ENCODE measurements around the gene FAM184A. TPM values are rescaled to one million over a fixed set of nuclear protein-coding genes. Genes with fewer than 3 reads are reported as not detected.

The FAM184A gene
- total RNA-seq, 1 experiment from 2014 or later, result 8.7 TPM

DNA sequence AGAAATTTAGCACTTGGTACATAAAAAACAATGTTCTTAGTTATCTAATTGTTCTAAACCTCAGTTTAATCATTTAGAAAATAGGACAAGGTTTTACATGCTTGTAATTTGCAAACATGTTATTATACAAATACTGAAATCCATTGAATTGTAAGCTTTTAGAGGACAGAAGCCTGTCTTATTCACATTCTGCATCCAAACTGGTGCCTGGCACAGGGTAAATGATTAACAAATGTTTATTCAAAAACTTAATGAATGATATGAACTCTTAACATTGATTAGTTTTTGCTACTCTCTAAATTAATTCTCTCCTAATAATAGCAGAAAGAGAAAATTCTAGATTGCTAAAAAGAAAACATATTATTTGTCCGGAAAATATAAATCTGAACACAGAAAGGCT, 85.1 kb downstream of the FAM184A start:
- H3K9me3 ChIP-seq (ENCODE audit: control insufficient read depth, insufficient read depth, low read depth, low read length), result no peaks in the 10 kb centered on the region
- H3K36me3 ChIP-seq (ENCODE audit: control insufficient read depth, insufficient read depth, low read length), result no peaks in the 10 kb centered on the region
- H3K4me3 ChIP-seq (ENCODE audit: low read depth in 2 of 2, low read length in 2 of 2), result no peak overlapping the region
- intact Hi-C loops (cut with micrococcal nuclease; ENCODE audit: unreplicated experiment), result no loop called here
- H3K27ac ChIP-seq (ENCODE audit: low read length), result no peak overlapping the region
- BruUV-seq (replicated peaks), result no TSS peak
- CTCF ChIA-PET, result no interaction called here
- in situ Hi-C loops (cut with HindIII; ENCODE audit: low pct_unique_long_range_greater_than_20kb, low sequenced_read_pairs), result no loop called here
- TF ChIP-seq, protein P1, sequence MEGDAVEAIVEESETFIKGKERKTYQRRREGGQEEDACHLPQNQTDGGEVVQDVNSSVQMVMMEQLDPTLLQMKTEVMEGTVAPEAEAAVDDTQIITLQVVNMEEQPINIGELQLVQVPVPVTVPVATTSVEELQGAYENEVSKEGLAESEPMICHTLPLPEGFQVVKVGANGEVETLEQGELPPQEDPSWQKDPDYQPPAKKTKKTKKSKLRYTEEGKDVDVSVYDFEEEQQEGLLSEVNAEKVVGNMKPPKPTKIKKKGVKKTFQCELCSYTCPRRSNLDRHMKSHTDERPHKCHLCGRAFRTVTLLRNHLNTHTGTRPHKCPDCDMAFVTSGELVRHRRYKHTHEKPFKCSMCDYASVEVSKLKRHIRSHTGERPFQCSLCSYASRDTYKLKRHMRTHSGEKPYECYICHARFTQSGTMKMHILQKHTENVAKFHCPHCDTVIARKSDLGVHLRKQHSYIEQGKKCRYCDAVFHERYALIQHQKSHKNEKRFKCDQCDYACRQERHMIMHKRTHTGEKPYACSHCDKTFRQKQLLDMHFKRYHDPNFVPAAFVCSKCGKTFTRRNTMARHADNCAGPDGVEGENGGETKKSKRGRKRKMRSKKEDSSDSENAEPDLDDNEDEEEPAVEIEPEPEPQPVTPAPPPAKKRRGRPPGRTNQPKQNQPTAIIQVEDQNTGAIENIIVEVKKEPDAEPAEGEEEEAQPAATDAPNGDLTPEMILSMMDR (IDR thresholded peaks at IDR 0.05), result no peak
- TF ChIP-seq TCF7L2 (IDR thresholded peaks at IDR 0.05; ENCODE audit: low read depth, low read length) (no peak), SIN3A (IDR thresholded peaks at IDR 0.05; ENCODE audit: borderline replicate concordance, insufficient read depth, low read depth, low read length) (no peak), POLR2AphosphoS5 (IDR thresholded peaks at IDR 0.05; ENCODE audit: low read depth, low read length) (no peak)
- TF ChIP-seq, protein P2, sequence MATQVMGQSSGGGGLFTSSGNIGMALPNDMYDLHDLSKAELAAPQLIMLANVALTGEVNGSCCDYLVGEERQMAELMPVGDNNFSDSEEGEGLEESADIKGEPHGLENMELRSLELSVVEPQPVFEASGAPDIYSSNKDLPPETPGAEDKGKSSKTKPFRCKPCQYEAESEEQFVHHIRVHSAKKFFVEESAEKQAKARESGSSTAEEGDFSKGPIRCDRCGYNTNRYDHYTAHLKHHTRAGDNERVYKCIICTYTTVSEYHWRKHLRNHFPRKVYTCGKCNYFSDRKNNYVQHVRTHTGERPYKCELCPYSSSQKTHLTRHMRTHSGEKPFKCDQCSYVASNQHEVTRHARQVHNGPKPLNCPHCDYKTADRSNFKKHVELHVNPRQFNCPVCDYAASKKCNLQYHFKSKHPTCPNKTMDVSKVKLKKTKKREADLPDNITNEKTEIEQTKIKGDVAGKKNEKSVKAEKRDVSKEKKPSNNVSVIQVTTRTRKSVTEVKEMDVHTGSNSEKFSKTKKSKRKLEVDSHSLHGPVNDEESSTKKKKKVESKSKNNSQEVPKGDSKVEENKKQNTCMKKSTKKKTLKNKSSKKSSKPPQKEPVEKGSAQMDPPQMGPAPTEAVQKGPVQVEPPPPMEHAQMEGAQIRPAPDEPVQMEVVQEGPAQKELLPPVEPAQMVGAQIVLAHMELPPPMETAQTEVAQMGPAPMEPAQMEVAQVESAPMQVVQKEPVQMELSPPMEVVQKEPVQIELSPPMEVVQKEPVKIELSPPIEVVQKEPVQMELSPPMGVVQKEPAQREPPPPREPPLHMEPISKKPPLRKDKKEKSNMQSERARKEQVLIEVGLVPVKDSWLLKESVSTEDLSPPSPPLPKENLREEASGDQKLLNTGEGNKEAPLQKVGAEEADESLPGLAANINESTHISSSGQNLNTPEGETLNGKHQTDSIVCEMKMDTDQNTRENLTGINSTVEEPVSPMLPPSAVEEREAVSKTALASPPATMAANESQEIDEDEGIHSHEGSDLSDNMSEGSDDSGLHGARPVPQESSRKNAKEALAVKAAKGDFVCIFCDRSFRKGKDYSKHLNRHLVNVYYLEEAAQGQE (IDR thresholded peaks at IDR 0.05; ENCODE audit: insufficient read depth in 1 of 2, low read depth in 2 of 2, low read length in 1 of 2), result no peak
- POLR2A ChIA-PET, result no interaction called here
- H3K4me1 ChIP-seq (ENCODE audit: control insufficient read depth, insufficient read depth, low read length), result no peaks in the 10 kb centered on the region
- H3K27me3 ChIP-seq (ENCODE audit: control insufficient read depth, insufficient read depth, low read length), result no peaks in the 10 kb centered on the region
- ATAC-seq (no peak), DNase-seq (ENCODE audit: low read depth, low spot score) (no peak)

DNA sequence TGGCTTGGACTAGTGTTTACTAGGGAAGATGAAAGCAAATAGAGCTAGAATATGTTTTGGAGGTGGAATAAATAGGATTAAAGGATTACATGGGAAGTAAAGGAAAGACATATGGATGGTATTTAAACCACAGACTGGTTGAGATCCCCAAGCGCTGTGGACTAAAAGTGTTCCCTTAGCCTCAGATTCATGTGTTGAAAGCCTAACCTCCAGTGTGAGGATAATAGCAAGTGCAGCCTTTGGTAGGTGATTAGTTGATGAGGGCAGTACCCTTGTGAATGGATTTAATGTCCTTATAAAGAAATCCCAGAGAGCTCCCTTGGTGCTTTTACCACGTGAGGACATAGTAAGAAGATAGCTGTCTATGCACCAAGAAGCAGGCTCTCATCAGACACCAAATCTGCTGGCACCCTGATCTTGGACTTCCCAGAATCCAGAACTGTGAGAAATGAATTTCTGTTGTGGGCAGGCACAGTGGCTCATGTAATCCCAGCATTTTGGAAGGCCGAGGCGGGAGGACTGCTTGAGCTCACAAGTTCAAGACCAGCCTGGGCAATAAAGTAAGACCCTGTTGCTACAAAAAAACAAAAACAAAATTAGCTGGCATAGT, 86.2 kb downstream of the FAM184A start:
- CTCF ChIA-PET, result no interaction called here
- intact Hi-C loops (cut with micrococcal nuclease; ENCODE audit: unreplicated experiment), result no loop called here
- no TSS peak for BruUV-seq (replicated peaks)

More for the DNA sequence above, 86.2 kb downstream of the FAM184A start:
- H3K36me3 ChIP-seq (ENCODE audit: control insufficient read depth, insufficient read depth, low read length), result no peaks in the 10 kb centered on the region
- DNase-seq (ENCODE audit: low read depth, low spot score) (no peak), ATAC-seq (no peak)
- POLR2A ChIA-PET, result no interaction called here
- in situ Hi-C loops (cut with HindIII; ENCODE audit: low pct_unique_long_range_greater_than_20kb, low sequenced_read_pairs), result no loop called here
- H3K4me3 ChIP-seq (ENCODE audit: low read depth in 2 of 2, low read length in 2 of 2), result no peak overlapping the region
- no peaks in the 10 kb centered on the region for H3K9me3 ChIP-seq (ENCODE audit: control insufficient read depth, insufficient read depth, low read depth, low read length)
- H3K27me3 ChIP-seq (ENCODE audit: control insufficient read depth, insufficient read depth, low read length), result no peaks in the 10 kb centered on the region
- TF ChIP-seq SIN3A (IDR thresholded peaks at IDR 0.05; ENCODE audit: borderline replicate concordance, insufficient read depth, low read depth, low read length) (no peak), POLR2AphosphoS5 (IDR thresholded peaks at IDR 0.05; ENCODE audit: low read depth, low read length) (no peak), TCF7L2 (IDR thresholded peaks at IDR 0.05; ENCODE audit: low read depth, low read length) (no peak)
- TF ChIP-seq, protein P2 (IDR thresholded peaks at IDR 0.05; ENCODE audit: insufficient read depth in 1 of 2, low read depth in 2 of 2, low read length in 1 of 2), result no peak
- TF ChIP-seq, protein P1 (IDR thresholded peaks at IDR 0.05), result no peak
- no peak overlapping the region for H3K27ac ChIP-seq (ENCODE audit: low read length)
- no peaks in the 10 kb centered on the region for H3K4me1 ChIP-seq (ENCODE audit: control insufficient read depth, insufficient read depth, low read length)
